Muscle of leg (tissue), 11 donors: ENCODE results near the gene PFN3. TPM values are rescaled to one million over a fixed set of nuclear protein-coding genes. Genes with fewer than 3 reads are reported as not detected.
A peak's percentile ranks its signal among the peaks of the same experiment; 100 is the strongest.

ENCODE experiments used
- DNase-seq: peaks from one replicate; pipeline ENCODE4 v3.0.0; 2013
- H3K27ac ChIP-seq: one replicate; pipeline ENCODE4 v1.5.1; 2013; ENCODE audit warnings: mild to moderate bottlenecking, low read length, control low read depth
- H3K27me3 ChIP-seq: one replicate; pipeline ENCODE4 v1.6.1; 2013; ENCODE audit warnings: low read length; ENCODE audit not compliant: control insufficient read depth, insufficient read depth
- H3K36me3 ChIP-seq: one replicate; pipeline ENCODE4 v1.6.1; 2013; ENCODE audit warnings: low read length; ENCODE audit not compliant: control insufficient read depth, insufficient read depth
- H3K4me1 ChIP-seq: one replicate; pipeline ENCODE4 v1.6.1; 2013; ENCODE audit warnings: low read length; ENCODE audit not compliant: control insufficient read depth, insufficient read depth
- H3K4me3 ChIP-seq: one replicate; pipeline ENCODE4 v1.5.1; 2013; ENCODE audit warnings: low read length, control low read depth
- H3K9me3 ChIP-seq: replicated peaks from 2 replicates; pipeline ENCODE4 v1.6.1; 2013; ENCODE audit warnings: low read depth, low read length; ENCODE audit not compliant: control insufficient read depth
- WGBS: methylation state at CpG from one replicate; pipeline ENCODE4 v1.1.5; 2013; ENCODE audit warnings: missing lambda C conversion rate; ENCODE audit not compliant: insufficient coverage; 5-methylcytosine and 5-hydroxymethylcytosine counted together
- polyA plus RNA-seq, 8 donors: library from polyadenylated mRNA; unstranded; fragments of 120-200 nt; gene quantifications; one replicate each; pipeline versions ENCODE4 v1.2.1 to v1.2.3, GENCODE V29; 2013; ENCODE audit warnings: inconsistent platforms in 1 of 8, low replicate concordance in 1 of 8; ENCODE audit not compliant: insufficient read length in 8 of 8, insufficient read depth in 1 of 8
- total RNA-seq: library from RNA; stranded (reverse); fragments of 120-200 nt; gene quantifications from one replicate; pipeline ENCODE4 v1.2.4, GENCODE V29; 2013

PFN3 gene
- total and polyA plus RNA-seq, 9 donors = not detected

DNA sequence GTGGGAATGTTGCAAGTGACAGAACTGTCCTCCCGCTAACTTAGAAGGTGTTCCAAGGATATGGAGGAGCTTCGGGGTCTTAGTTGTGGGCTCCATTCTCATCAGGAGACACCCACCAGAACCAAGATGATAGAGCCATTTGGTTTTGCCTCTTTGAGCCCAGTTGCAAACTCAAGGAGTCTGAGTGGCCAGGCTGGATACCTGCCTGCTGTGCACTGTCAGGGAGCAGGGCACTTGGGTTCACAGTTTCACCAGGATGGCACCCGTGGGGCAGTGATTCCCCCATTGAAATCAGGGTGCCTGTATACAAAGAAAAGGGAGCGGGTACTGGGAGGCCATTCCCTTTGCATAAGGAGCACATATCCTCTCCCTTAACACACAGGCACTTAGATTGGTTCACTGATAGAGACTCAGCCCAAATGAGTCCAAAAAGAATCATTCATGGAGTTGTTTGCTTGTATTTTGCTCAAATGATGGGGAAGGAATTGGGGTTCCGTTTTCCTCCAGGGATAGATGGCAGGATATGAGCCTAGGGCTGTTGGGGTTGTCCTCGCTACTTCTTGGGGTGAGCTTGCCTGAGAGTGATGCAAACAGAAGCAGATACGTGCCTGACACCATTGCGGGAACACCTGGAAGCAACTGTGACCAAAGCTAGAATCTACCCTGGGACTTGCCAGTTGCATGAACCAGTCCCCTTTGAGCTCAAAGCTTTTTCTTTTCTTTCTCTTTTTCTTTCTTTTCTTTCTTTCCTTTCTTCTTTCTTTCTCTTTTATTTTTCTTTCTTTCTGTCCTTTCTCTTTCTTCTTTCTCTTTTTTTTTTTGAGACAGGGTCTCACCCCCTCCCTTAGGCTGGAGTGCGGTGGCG lies 44.8 kb upstream of the PFN3 start:
- Histone ChIP-seq H3K4me3 (no peak overlapping the region), H3K27me3 (peaks cover 43% of the 10 kb centered on the region), H3K36me3 (peaks cover 27% of the 10 kb centered on the region), H3K9me3 (no peaks in the 10 kb centered on the region), H3K27ac (no peak overlapping the region), H3K4me1 (peaks cover 29% of the 10 kb centered on the region)
- 42% methylated on average over 5 of the region's 10 CpGs for WGBS
- DNase-seq = no peak

DNA sequence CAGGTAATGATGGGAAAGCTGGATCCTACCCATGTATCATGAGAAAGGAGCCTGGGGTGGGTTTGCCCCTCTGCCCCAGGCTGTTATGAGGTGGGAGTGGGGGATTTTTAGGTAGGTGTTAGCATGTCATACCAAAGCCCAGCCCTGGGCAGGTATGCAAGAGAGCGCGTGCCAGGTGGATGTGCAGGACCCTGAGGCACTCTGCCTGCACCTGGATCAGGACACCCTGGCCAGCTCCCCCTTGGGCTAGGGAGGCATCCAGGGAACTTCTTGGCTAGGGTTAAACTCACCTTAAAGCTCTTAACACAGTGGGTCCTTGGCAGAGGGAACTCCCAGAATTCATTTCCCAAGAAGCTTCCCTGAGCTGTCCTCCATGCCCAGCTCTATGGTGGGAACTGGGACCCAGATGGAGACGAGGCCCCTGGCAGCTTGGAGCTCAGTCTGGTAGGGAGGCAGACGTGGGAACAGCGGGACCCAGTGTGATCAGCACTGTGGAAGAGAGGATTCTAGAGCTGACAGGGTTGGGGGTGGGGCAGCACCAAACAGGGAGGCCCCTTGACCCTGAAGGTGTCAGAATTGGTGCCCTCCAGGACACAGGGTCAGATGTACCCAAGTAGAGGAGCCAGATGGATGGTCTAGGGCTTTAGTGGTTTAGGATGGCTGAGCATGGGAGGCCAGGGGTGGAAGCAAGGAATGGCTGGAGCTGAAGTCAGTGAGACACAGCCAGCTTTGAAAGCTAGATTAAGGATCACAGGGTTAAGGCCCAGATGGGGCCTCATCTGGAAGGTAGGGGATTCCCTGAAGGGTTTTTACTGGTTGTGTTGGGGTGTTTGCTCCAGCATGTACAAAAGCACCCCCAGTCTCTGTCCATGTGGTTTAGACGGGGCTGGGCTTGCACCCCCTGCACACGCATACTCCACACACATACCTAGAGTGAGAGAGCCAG lies 43.9 kb upstream of the PFN3 start:
- Histone ChIP-seq H3K27ac (no peak overlapping the region), H3K4me1 (peaks cover 29% of the 10 kb centered on the region), H3K4me3 (no peak overlapping the region), H3K27me3 (peaks cover 38% of the 10 kb centered on the region), H3K9me3 (no peaks in the 10 kb centered on the region), H3K36me3 (peaks cover 27% of the 10 kb centered on the region)
- no peak for DNase-seq
- WGBS = 70% methylated on average over 5 of the region's 7 CpGs

DNA sequence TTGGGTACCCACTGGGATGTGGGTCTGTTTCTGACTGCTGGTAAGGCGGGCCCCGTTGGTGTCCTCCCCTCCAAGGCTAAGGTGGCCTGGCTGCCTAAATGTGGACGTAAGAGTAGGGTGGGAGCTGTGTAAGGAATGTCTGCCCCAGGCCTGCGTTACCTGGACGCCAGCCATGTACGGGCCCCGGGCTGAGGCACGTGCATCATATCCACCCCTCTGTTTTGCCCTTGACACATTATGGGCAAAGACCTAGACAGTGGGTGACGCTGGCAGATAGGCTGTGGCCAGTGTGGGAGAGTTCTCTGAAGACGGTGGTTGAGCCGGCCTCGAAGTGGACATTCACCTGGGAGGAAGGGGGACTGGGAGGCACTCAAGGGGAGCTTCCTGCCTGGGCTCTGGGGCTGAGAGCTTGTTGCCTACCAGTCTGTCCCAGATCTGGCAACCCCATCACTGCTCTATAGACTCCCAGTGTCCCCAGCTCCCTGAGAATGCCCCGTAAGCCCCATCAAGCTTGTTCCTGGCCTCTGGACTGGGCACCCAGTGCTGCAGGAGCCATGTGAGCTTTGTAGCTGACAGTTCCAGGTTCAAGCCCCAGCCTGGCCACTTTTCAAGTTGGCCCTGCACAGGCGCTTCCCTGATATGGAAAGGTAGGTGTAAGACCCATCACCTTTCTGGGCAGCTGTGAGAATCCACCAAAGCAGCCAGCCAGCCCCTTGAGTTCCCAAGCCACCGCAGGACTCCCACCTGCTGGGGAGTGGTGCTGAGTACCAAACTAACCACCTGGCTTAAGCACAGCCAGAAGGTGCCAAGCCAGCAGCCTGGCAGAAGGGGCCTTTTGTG lies 42.9 kb upstream of the PFN3 start:
- WGBS = 84% methylated on average over 3 of the region's 15 CpGs
- Histone ChIP-seq H3K27ac (no peak overlapping the region), H3K4me3 (no peak overlapping the region), H3K9me3 (no peaks in the 10 kb centered on the region), H3K36me3 (peaks cover 33% of the 10 kb centered on the region), H3K4me1 (peaks cover 29% of the 10 kb centered on the region), H3K27me3 (peaks cover 32% of the 10 kb centered on the region)
- no peak for DNase-seq

DNA sequence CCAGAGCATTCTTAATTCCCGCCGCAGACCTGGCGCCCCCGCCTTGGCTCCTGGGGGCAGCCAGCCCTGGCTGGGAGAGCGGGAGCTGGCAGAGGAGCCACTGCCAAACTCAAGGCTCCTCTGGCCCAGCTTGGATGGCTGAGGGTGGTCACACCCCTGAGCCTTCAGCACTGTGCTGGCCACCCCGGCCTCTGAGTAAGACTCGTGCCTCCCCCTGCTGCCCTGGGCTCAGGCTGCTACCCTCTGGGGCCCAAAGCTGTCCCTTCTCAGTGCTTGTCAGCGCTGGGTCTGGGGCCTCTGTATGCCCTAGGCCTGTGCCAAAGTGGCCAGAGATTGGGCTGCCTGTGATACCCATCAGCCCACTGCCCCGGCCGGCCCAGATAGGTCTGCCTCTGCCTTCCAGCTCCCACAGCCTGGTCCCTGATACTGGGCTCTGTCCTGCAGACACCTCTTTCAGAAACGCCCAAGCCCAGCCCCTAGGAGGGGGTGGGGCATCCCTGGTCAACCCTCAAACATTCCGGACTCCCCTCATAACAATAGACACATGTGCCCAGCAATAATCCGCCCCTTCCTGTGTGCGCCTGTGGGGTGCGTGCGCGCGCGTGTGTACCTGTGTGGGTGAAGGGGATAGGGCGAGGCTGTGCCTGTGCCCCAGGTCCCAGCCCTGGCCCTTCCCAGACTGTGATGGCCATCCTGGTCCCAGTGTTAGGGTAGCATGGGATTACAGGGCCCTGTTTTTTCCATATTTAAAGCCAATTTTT lies 41.8 kb upstream of the PFN3 start:
- peaks cover 42% of the 10 kb centered on the region for H3K36me3 ChIP-seq
- H3K9me3 ChIP-seq = no peaks in the 10 kb centered on the region
- WGBS = 86% methylated on average over 10 of the region's 20 CpGs

DNA sequence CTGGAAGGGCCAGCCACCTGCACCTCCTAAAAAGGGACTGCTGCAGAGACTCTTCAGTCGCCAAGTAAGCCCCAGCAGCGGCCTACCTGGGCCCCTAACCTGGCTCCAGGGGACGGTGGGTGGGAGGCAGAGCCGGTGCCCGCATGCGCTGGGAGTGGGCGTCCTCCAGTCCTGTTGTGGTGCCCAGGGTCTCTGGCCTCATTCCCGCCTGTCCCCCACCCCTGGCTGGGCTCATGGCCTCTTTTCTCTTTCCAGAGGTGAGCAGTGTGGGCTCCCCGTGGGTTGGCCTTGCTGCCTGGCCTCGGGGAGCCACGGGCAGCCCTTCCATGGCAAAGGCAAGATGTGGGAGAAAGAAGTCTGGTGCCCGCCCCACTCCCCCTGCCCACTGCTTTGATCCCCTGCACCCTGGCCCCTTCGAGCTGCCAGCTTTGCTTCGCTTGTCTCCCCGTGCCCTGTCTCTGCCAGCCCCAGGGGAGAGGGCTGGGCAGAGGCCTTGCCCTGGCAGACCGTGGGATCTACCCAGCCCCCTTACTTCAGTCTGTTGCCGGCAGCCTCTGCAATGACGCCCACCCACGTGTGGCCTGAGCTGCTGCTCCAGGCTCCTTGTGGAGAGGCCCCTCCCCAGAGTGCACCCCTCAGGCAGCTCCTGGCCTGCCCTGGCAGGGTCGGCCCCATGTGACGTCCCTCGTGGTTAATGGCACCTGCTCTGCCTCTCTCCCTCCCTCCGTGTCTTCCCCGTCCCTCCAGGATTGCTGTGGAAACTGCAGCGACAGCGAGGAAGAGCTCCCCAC lies 40.7 kb upstream of the PFN3 start:
- no peak overlapping the region for H3K4me3 ChIP-seq

More for the DNA sequence above, 41.8 kb upstream of the PFN3 start:
- H3K27ac ChIP-seq = no peak overlapping the region
- no peak overlapping the region for H3K4me3 ChIP-seq
- peaks cover 19% of the 10 kb centered on the region for H3K4me1 ChIP-seq
- H3K27me3 ChIP-seq = peaks cover 22% of the 10 kb centered on the region
- DNase-seq = no peak

DNA sequence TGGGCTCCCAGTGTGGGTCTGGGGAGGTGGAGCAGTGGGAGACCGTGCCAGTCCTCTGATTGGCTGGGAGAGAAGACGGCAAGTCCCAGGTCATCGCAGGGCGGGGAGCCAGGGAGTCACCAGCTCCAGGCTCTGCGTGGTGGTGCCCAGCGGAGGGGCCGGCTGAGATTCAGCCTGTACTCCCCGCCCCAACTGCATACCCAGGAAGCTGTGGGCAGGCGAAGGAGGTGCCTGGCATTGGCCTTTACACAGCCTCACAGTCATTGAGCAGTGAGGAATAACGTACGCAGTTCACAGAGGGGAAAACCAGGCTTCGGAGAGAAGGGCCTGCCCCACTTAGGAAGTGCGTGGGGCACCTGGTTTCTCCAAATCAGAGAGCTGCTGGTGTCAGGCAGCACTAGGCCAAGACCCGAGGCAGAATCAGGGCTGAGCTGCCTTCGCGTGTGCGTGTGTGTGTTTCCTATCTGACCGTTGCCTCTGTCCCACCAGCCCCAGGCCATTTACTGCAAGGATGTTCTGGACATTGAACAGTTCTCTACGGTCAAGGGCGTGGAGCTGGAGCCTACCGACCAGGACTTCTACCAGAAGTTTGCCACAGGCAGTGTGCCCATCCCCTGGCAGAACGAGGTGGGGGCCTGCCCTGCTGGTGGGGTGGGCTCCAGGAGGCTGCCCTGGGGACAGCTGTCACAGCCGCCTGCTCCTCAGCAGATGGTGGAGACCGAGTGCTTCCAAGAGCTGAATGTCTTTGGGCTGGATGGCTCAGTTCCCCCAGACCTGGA lies 39.9 kb upstream of the PFN3 start:
- H3K4me1 ChIP-seq = peaks cover 7% of the 10 kb centered on the region
- H3K4me3 ChIP-seq = no peak overlapping the region
- 78% methylated on average over 23 of the region's 24 CpGs for WGBS
- H3K27me3 ChIP-seq = peaks cover 11% of the 10 kb centered on the region
- DNase-seq = peak; percentile 0
- peaks cover 54% of the 10 kb centered on the region for H3K36me3 ChIP-seq
- H3K27ac ChIP-seq = no peak overlapping the region
- H3K9me3 ChIP-seq = no peaks in the 10 kb centered on the region

More for the DNA sequence above, 40.7 kb upstream of the PFN3 start:
- Histone ChIP-seq H3K9me3 (no peaks in the 10 kb centered on the region), H3K27me3 (peaks cover 19% of the 10 kb centered on the region), H3K27ac (no peak overlapping the region), H3K4me1 (peaks cover 13% of the 10 kb centered on the region), H3K36me3 (peaks cover 47% of the 10 kb centered on the region)
- DNase-seq = no peak
- 81% methylated on average over 22 of the region's 26 CpGs for WGBS

DNA sequence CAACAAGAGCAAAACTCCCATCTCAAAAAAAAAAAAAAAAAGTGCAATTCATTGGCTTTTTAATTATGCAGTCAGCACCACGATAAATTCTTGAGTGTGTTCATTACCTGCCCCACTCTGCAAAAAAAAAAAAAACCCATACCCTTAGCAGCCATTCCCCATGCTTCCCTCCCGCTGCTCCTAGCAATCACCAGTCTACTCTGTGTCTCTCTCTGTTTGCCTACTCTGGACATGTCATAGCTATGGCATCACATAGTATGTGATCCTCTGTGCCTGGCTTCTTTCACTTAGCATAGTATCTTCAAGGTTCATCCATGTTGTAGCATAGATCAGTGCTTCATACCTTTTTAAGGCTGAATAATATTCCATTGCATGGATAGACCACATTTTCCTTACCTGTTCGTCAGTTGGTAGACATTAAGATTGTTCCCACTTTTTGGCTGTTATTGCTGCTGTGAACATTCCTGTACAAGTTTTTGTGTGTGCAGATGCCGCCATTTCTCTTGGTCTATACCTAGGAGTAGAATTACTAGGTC lies 39.1 kb upstream of the PFN3 start:
- DNase-seq = peak; percentile 1
- peaks cover 3% of the 10 kb centered on the region for H3K27me3 ChIP-seq
- no peaks in the 10 kb centered on the region for H3K9me3 ChIP-seq
- H3K36me3 ChIP-seq = peaks cover 62% of the 10 kb centered on the region
- no peak overlapping the region for H3K27ac ChIP-seq
- 100% methylated on average over 1 of the region's 4 CpGs for WGBS
- H3K4me1 ChIP-seq = peaks cover 7% of the 10 kb centered on the region
- no peak overlapping the region for H3K4me3 ChIP-seq

DNA sequence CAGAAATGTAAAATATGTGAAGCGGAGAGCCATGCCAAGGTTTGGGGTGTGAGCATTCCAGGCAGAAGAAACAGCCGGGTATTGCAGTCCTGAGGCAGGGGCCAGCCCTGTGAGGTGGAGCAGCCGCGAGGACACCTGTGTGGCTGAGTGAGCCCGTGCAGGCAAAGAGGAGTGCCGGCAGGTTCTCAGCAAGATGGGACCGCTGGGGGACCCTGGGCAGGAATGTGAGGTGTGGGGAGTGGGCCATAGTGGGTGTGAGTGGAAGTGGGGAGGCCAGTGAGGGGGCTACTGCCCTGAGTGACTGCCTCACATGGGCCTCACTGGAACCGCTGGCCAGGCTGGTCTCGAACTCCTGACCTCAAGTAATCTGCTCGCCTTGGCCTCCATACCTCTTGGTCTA lies 38.0 kb upstream of the PFN3 start:
- DNase-seq = peak; percentile 3
- 85% methylated on average over 8 of the region's 10 CpGs for WGBS
- Histone ChIP-seq H3K27me3 (no peaks in the 10 kb centered on the region), H3K9me3 (no peaks in the 10 kb centered on the region), H3K4me1 (peaks cover 7% of the 10 kb centered on the region), H3K27ac (no peak overlapping the region), H3K36me3 (peaks cover 72% of the 10 kb centered on the region), H3K4me3 (no peak overlapping the region)
